Vagina (tissue), 2 donors: ENCODE data around the gene NCAM2.

Experiments
- CTCF ChIP-seq, 3 experiments: fragments of 450-650 bp in 2 of 3; fragments of 200-600 bp in 1 of 3; sonication (generic) in 1 of 3; IDR thresholded peaks; one replicate each; pipeline ENCODE4 v1.5.1; 2017 to 2019; ENCODE audit warnings: antibody characterized with exemption in 3 of 3, mild to moderate bottlenecking in 2 of 3, moderate library complexity in 2 of 3
- POLR2A ChIP-seq, 2 donors: fragments of 450-650 bp; IDR thresholded peaks; one replicate each; pipeline ENCODE4 v1.6.1; 2017; ENCODE audit warnings: antibody characterized with exemption in 2 of 2, mild to moderate bottlenecking in 2 of 2, moderate library complexity in 2 of 2

GRCh38 chr21:21283810-21284209 lies 285.6 kb downstream of the NCAM2 start:
- TF ChIP-seq CTCF (IDR thresholded peaks at IDR 0.05) = no peak
- no peak for TF ChIP-seq POLR2A (IDR thresholded peaks at IDR 0.05)
